K562 (cell line): Measurements from ENCODE around the gene ANXA4. TPM values are rescaled to one million over a fixed set of nuclear protein-coding genes. Genes with fewer than 3 reads are reported as not detected.
A peak's percentile ranks its signal among the peaks of the same experiment; 100 is the strongest.

ENCODE experiments used
- ATAC-seq: fragments of 200-7000 bp; cut with Tn5 transposase; 3 replicates; pipeline ENCODE4 v1.9.1; 2020; ENCODE audit warnings: moderate library complexity
- BruUV-seq: library from RNA; stranded (reverse); fragments of 400-500 nt; replicated peaks from 2 replicates; lab custom pipeline; 2021; lab: Mats Ljungman, UMichigan
- CTCF ChIA-PET: fragments of 300-600 bp; formaldehyde crosslinking; extraction: SDS; loops from one replicate; lab custom pipeline; 2021; ENCODE audit warnings: low intra/inter-chr PET ratio; lab: Yijun Ruan, JAX
- POLR2A ChIA-PET: fragments of 300-600, 350-650 bp; sonication (Branson Sonifier 250); formaldehyde crosslinking; extraction: SDS; loops from one replicate; lab custom pipeline; 2021; ENCODE audit warnings: antibody characterized with exemption, inconsistent platforms; lab: Yijun Ruan, JAX
- DNase-seq, 4 experiments: peaks; one replicate each; pipeline versions ENCODE4 v3.0.0 to v3.0.0-alpha.2; 2011 to 2018; ENCODE audit warnings: low spot score in 3 of 4, mixed read lengths in 3 of 4; ENCODE audit errors: extremely low read depth in 1 of 4
- FAIRE-seq: peaks from 2 replicates; lab custom pipeline; 2011; peaks lifted over from hg19 to GRCh38; lab: Jason Lieb, UNC
- H2AFZ ChIP-seq: 2 replicates; pipeline ENCODE4 v1.6.0; 2011; ENCODE audit warnings: low read depth, low read length, control low read depth, inconsistent platforms
- H3K27ac ChIP-seq: fragments of 200-600 bp; 3 replicates; pipeline ENCODE4 v1.8.0; 2011; ENCODE audit warnings: low read depth, mild to moderate bottlenecking, control low read depth, inconsistent platforms, low read length, moderate library complexity, mixed read lengths; ENCODE audit errors: extremely low read depth
- H3K27me3 ChIP-seq, 2 experiments: fragments of 300-600 bp in 1 of 2; 2 replicates in 1 of 2; 3 replicates in 1 of 2; pipeline versions ENCODE4 v1.6.0 to v1.8.0; 2011; ENCODE audit warnings: inconsistent platforms in 2 of 2, low read length in 2 of 2, mild to moderate bottlenecking in 1 of 2, mixed read lengths in 1 of 2, moderate library complexity in 1 of 2; ENCODE audit not compliant: control insufficient read depth in 2 of 2, insufficient read depth in 2 of 2
- H3K36me3 ChIP-seq: fragments of 300-600 bp; 3 replicates; pipeline ENCODE4 v1.8.0; 2011; ENCODE audit warnings: mild to moderate bottlenecking, low read length, inconsistent platforms; ENCODE audit not compliant: control insufficient read depth, insufficient read depth
- H3K4me1 ChIP-seq, 2 experiments: fragments of 200-600 bp in 1 of 2; replicated peaks in 1 of 2; 2 replicates in 1 of 2; 3 replicates in 1 of 2; pipeline versions ENCODE4 v1.5.1 to v1.8.0; 2011; ENCODE audit warnings: inconsistent platforms in 2 of 2, low read length in 2 of 2, mild to moderate bottlenecking in 1 of 2, mixed read lengths in 1 of 2, moderate library complexity in 1 of 2; ENCODE audit not compliant: control insufficient read depth in 2 of 2, insufficient read depth in 2 of 2
- H3K4me2 ChIP-seq: 2 replicates; pipeline ENCODE4 v1.6.1; 2011; ENCODE audit warnings: low read length, control low read depth, inconsistent platforms, mixed read lengths; ENCODE audit not compliant: insufficient read depth
- H3K4me3 ChIP-seq: fragments of 200-600 bp; sonication (generic), shearing (Covaris generic); 2 replicates; pipeline ENCODE4 v1.5.1; 2016; ENCODE audit warnings: control low read depth, inconsistent platforms
- H3K79me2 ChIP-seq: fragments of 200-600 bp; 3 replicates; pipeline ENCODE4 v1.8.0; 2011; ENCODE audit warnings: low read length, inconsistent platforms; ENCODE audit not compliant: control insufficient read depth, insufficient read depth
- H3K9ac ChIP-seq, 2 experiments: 2 replicates each; pipeline versions ENCODE4 v1.6.0 to v1.6.1; 2011; ENCODE audit warnings: low read depth in 2 of 2, low read length in 2 of 2, control low read depth in 1 of 2, inconsistent platforms in 1 of 2, mild to moderate bottlenecking in 1 of 2, mixed read lengths in 1 of 2; ENCODE audit not compliant: insufficient read depth in 1 of 2
- H3K9me1 ChIP-seq: one replicate; pipeline ENCODE4 v1.6.0; 2011; ENCODE audit warnings: inconsistent platforms, mild to moderate bottlenecking, low read length, moderate library complexity; ENCODE audit not compliant: control insufficient read depth, insufficient read depth
- H3K9me3 ChIP-seq: replicated peaks from 2 replicates; pipeline ENCODE4 v1.5.1; 2011; ENCODE audit warnings: low read depth, low read length, inconsistent platforms; ENCODE audit not compliant: control insufficient read depth, insufficient read depth
- H4K20me1 ChIP-seq: replicated peaks from 2 replicates; pipeline ENCODE4 v1.6.1; 2011; ENCODE audit warnings: low read length, inconsistent platforms, mixed read lengths; ENCODE audit not compliant: control insufficient read depth, insufficient read depth
- BCOR ChIP-seq: fragments of 450-650 bp; IDR thresholded peaks from 2 replicates; pipeline ENCODE4 v1.6.1; 2016
- C11orf30 ChIP-seq: fragments of 450-650 bp; IDR thresholded peaks from 2 replicates; pipeline ENCODE4 v1.6.1; 2016; ENCODE audit warnings: low read depth, mild to moderate bottlenecking
- CEBPB ChIP-seq: fragments of 450-650 bp; IDR thresholded peaks from 2 replicates; pipeline ENCODE4 v1.6.1; 2016; ENCODE audit warnings: missing genetic modification characterization, missing compliant biosample characterization
- CEBPG ChIP-seq, 3 experiments: fragments of 200-800 bp in 1 of 3; sonication (Bioruptor generic) in 1 of 3; sonication (generic) in 1 of 3; formaldehyde crosslinking in 1 of 3; IDR thresholded peaks in 2 of 3; conservative IDR thresholded peaks in 1 of 3; 2 replicates each; pipeline versions ENCODE4 v1.6.1 to v1.8.0; 2016 to 2022; ENCODE audit warnings: missing compliant biosample characterization in 2 of 3, missing genetic modification characterization in 2 of 3, mild to moderate bottlenecking in 1 of 3, missing genetic modification reagents in 1 of 3
- KDM1A ChIP-seq, 2 experiments: fragments of 450-650 bp; IDR thresholded peaks; 2 replicates each; pipeline ENCODE4 v1.6.1; 2016; ENCODE audit warnings: mild to moderate bottlenecking in 2 of 2
- MAFG ChIP-seq: fragments of 450-650 bp; conservative IDR thresholded peaks from 2 replicates; pipeline ENCODE4 v1.6.1; 2016; ENCODE audit warnings: missing genetic modification characterization, missing compliant biosample characterization
- MAZ ChIP-seq, 2 experiments: fragments of 450-650 bp in 1 of 2; sonication (generic) in 1 of 2; formaldehyde crosslinking; IDR thresholded peaks in 1 of 2; conservative IDR thresholded peaks in 1 of 2; 2 replicates each; pipeline versions ENCODE4 v1.4.0 to v1.5.0; 2020; ENCODE audit warnings: mild to moderate bottlenecking in 1 of 2, missing genetic modification reagents in 1 of 2
- MTF1 ChIP-seq: fragments of 250-450 bp; sonication (Bioruptor Pico); IDR thresholded peaks from 2 replicates; pipeline ENCODE4 v1.9.0; 2021; ENCODE audit warnings: moderate library complexity, mild to moderate bottlenecking, inconsistent platforms, borderline replicate concordance
- NFE2 ChIP-seq: IDR thresholded peaks from 2 replicates; pipeline ENCODE4 v1.6.1; 2014; ENCODE audit warnings: antibody characterized with exemption, low read depth
- RBM14 ChIP-seq: fragments of 200-400 bp; formaldehyde crosslinking; IDR thresholded peaks from 2 replicates; pipeline ENCODE4 v1.6.1; 2018; ENCODE audit warnings: low read depth, mild to moderate bottlenecking, low read length, moderate library complexity, borderline replicate concordance; ENCODE audit not compliant: insufficient read depth
- RUNX1 ChIP-seq: sonication (generic); IDR thresholded peaks from 2 replicates; pipeline ENCODE4 v1.6.1; 2016; ENCODE audit warnings: antibody characterized with exemption, low read depth
- SMARCA5 ChIP-seq: fragments of 450-650 bp; IDR thresholded peaks from 2 replicates; pipeline ENCODE4 v1.6.1; 2016
- SOX6 ChIP-seq: fragments of 450-650 bp; IDR thresholded peaks from 2 replicates; pipeline ENCODE4 v1.6.1; 2014; ENCODE audit warnings: mild to moderate bottlenecking
- SP2 ChIP-seq: IDR thresholded peaks from 2 replicates; pipeline ENCODE4 v1.6.1; 2011; ENCODE audit warnings: mild to moderate bottlenecking, low read depth, low read length, moderate library complexity; ENCODE audit not compliant: poor library complexity, severe bottlenecking; ENCODE audit errors: extremely low read depth
- ZNF212 ChIP-seq: fragments of 450-650 bp; formaldehyde crosslinking; IDR thresholded peaks from 2 replicates; pipeline ENCODE4 v1.4.0; 2020; ENCODE audit warnings: mild to moderate bottlenecking
- ZNF316 ChIP-seq: fragments of 450-650 bp; IDR thresholded peaks from 2 replicates; pipeline ENCODE4 v1.6.1; 2016
- ZNF384 ChIP-seq: IDR thresholded peaks from 2 replicates; pipeline ENCODE4 v1.6.1; 2012; ENCODE audit warnings: low read depth, low read length, improper control_type of control experiment
- ZNF707 ChIP-seq: fragments of 250-450 bp; sonication (Bioruptor Pico); conservative IDR thresholded peaks from 2 replicates; pipeline ENCODE4 v1.8.0; 2022; ENCODE audit warnings: inconsistent platforms, mild to moderate bottlenecking, moderate library complexity
- WGBS: fragments of 100-300 bp; shearing (Covaris generic); methylation state at CpG from one replicate; pipeline ENCODE4 v1.1.6; 2016; ENCODE audit warnings: low coverage, mixed read lengths; ENCODE audit not compliant: insufficient coverage; ENCODE audit errors: missing lambda C conversion rate; 5-methylcytosine and 5-hydroxymethylcytosine counted together
- in situ Hi-C: fragments of 300-500 bp; cut with MboI; formaldehyde crosslinking; loops from 4 replicates; pipeline ENCODE4 v1.15.0; 2018; ENCODE audit warnings: inconsistent platforms, mixed read lengths
- intact Hi-C: fragments of 100-400 bp; cut with micrococcal nuclease; formaldehyde crosslinking; loops from 2 replicates; pipeline ENCODE4 v1.14.2; 2022
- polyA plus RNA-seq, 8 experiments: library from polyadenylated mRNA; depleted of rRNA in 4 of 8; stranded (reverse) in 5 of 8; unstranded in 3 of 8; fragments of >200 nt; fragmentation: Nextera tagmentation in 2 of 8; fragmentation: Illumina TruSeq in 1 of 8; extraction: Ambion mirVana in 2 of 8; extraction: Trizol in 1 of 8; gene quantifications; 2 replicates each; pipeline versions ENCODE4 v1.2.1 to v1.2.3, GENCODE V29; 2011 to 2014; ENCODE audit warnings: inconsistent platforms in 1 of 8, missing spikeins in 1 of 8
- total RNA-seq, 7 experiments: library from RNA; depleted of rRNA in 6 of 7; stranded (reverse); fragments of >200 nt in 6 of 7; fragmentation: Illumina TruSeq in 2 of 7; extraction: Trizol in 2 of 7; gene quantifications; 2 replicates each; pipeline versions ENCODE4 v1.2.1 to v1.2.3, GENCODE V29; 2011 to 2021; ENCODE audit warnings: low replicate concordance in 1 of 7
- TF ChIP-seq, protein P1 (sequence below), 2 experiments: fragments of 450-650 bp in 1 of 2; sonication (generic) in 1 of 2; formaldehyde crosslinking in 1 of 2; IDR thresholded peaks in 1 of 2; conservative IDR thresholded peaks in 1 of 2; 2 replicates each; pipeline versions ENCODE4 v1.6.1 to v1.8.1; 2016 to 2023; ENCODE audit warnings: mild to moderate bottlenecking in 2 of 2, moderate library complexity in 2 of 2, inconsistent platforms in 1 of 2, missing genetic modification reagents in 1 of 2
- TF ChIP-seq, protein P2 (sequence below): sonication (generic); IDR thresholded peaks from 2 replicates; pipeline ENCODE4 v1.6.1; 2016

ANXA4 gene
- total and polyA plus RNA-seq, 9 of the 15 experiments (the other 6 are each of a cell fraction or from before 2014, with no cell fraction given): 3.4 to 13.6 (median 11.6) TPM

DNA sequence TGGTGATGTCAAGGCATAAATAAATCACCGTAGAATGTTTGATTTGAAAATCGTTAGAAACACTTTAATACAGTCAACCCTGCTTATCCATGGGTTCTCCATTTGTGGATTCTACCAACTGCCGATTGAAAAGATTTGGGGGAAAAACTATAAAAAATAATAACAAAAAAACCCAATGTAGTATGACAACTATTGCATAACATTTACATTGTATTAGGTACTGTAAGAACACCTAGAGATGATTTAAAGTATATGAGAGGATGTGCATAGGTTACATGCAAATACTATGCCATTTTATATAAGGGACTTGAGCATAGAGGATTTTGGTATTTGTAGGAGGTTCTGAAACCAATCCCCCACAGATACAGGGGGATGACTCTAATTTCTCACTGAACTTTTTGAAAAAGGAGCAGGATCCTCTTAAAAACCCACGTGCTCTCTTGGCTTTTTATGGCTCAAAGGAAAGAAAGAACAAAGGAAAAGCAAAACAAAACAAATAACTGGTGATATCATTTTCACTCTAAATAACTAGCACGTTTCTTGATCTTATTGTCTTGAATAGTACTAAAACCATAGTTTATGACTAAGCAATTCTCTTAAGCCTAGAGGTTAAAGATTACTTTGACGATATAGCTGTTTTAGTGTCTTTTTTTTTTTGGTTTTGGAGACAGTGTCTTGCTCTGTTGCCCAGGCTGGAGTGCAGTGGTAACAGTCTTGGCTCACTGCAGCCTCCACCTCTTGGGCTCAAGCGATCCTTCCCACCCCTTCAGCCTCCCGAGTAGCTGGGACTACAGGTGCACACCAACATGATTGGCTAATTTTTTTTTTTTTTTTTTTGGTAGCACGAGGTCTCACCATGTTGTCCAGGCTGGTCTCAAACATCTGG lies 104.5 kb downstream of the ANXA4 start:
- ChIA-PET POLR2A (interaction anchor here (0.5 to 2.2 kb wide), 6 partner anchors 10 to 356 kb away, joined by 3 to 7 read pairs (median 4); no protein-coding TSS in a partner anchor), CTCF (no interaction called here)
- Histone ChIP-seq H3K27ac (peak overlapping the region; percentile 52; the same call in 1 of the 3 replicates), H3K4me2 (no peak overlapping the region), H2AFZ (0 out of 2 replicates have a peak overlapping the region, but pooled peaks have one; percentile 13), H3K4me1 (peaks cover 11 to 15% of the 10 kb centered on the region in 2 experiments; a peak in 4 of 5 replicates), H3K4me3 (no peak overlapping the region), H3K9ac (no peak overlapping the region), H3K27me3 (no peaks in the 10 kb centered on the region), H3K9me1 (no peaks in the 10 kb centered on the region), H3K36me3 (peaks cover 72% of the 10 kb centered on the region), H4K20me1 (no peaks in the 10 kb centered on the region), H3K9me3 (no peaks in the 10 kb centered on the region), H3K79me2 (no peaks in the 10 kb centered on the region)
- intact Hi-C loops: no loop called here
- ATAC-seq: peak; percentile 39
- no peak for DNase-seq
- 49% methylated on average over 9 of the region's 9 CpGs for WGBS
- FAIRE-seq: peak; percentile 73
- in situ Hi-C loops: no loop called here
- no TSS peak for BruUV-seq
- TF ChIP-seq MAZ (CRISPR knock-in tag; conservative IDR thresholded peaks at IDR 0.05 in 1 of 2, IDR thresholded peaks at IDR 0.05 in 1 of 2) (no peak), KDM1A (IDR thresholded peaks at IDR 0.05) (0 out of 4 replicates have a peak, but pooled peaks of 1 of the 2 experiments have one; percentile 14), RBM14 (no peak), SOX6 (peak; percentile 23; the same call in 1 of the 2 replicates), ZNF384 (peak; percentile 37; the same call in 1 of the 2 replicates), ZNF316 (peak; percentile 62), CEBPG (CRISPR knock-in tag; IDR thresholded peaks at IDR 0.05) (no peak), CEBPG (tag; conservative IDR thresholded peaks at IDR 0.05 in 1 of 2, IDR thresholded peaks at IDR 0.05 in 1 of 2) (peak; percentile 66 to 74), C11orf30 (peak; percentile 52), CEBPB (tag) (peak; percentile 79), BCOR (peak; percentile 41), SMARCA5 (peak; percentile 72; the same call in 1 of the 2 replicates), MAFG (peak; percentile 39; the same call in 1 of the 2 replicates), ZNF707 (CRISPR knock-in tag) (no peak), RUNX1 (no peak), NFE2 (peak; percentile 56), MTF1 (CRISPR knock-in tag) (no peak), SP2 (no peak), ZNF212 (CRISPR knock-in tag) (no peak)
- TF ChIP-seq, protein P1, sequence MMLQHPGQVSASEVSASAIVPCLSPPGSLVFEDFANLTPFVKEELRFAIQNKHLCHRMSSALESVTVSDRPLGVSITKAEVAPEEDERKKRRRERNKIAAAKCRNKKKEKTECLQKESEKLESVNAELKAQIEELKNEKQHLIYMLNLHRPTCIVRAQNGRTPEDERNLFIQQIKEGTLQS (IDR thresholded peaks at IDR 0.05): 0 out of 2 replicates have a peak, but pooled peaks have one; percentile 9
- TF ChIP-seq, protein P1 (CRISPR knock-in tag; conservative IDR thresholded peaks at IDR 0.05): no peak
- TF ChIP-seq, protein P2, sequence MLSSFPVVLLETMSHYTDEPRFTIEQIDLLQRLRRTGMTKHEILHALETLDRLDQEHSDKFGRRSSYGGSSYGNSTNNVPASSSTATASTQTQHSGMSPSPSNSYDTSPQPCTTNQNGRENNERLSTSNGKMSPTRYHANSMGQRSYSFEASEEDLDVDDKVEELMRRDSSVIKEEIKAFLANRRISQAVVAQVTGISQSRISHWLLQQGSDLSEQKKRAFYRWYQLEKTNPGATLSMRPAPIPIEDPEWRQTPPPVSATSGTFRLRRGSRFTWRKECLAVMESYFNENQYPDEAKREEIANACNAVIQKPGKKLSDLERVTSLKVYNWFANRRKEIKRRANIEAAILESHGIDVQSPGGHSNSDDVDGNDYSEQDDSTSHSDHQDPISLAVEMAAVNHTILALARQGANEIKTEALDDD: peak; percentile 64; the same call in 1 of the 2 replicates
